Heart left ventricle (tissue), 16 donors: ENCODE results near the gene DPYSL5. TPM values are rescaled to one million over a fixed set of nuclear protein-coding genes. Genes with fewer than 3 reads are reported as not detected.

ENCODE experiments used
- ATAC-seq, 4 donors: fragments of 200-7000 bp; cut with Tn5 transposase; one replicate each; pipeline ENCODE4 v1.9.1; 2020 to 2022; ENCODE audit warnings: moderate library complexity in 4 of 4, mild to moderate bottlenecking in 3 of 4, moderate number of reproducible peaks in 1 of 4
- DNase-seq, 5 donors: peaks; one replicate each; pipeline ENCODE4 v3.0.0-alpha.2; 2020
- H3K27ac ChIP-seq, 12 donors: fragments of 200-600 bp; sonication (generic) in 4 of 12; one replicate each; pipeline versions ENCODE4 v1.5.0 to v1.8.0; 2016 to 2022; ENCODE audit warnings: mild to moderate bottlenecking in 2 of 12
- H3K27me3 ChIP-seq, 9 donors: fragments of 200-600 bp; sonication (generic) in 2 of 9; one replicate each; pipeline versions ENCODE4 v1.5.1 to v1.8.0; 2016 to 2022; ENCODE audit warnings: mild to moderate bottlenecking in 3 of 9
- H3K36me3 ChIP-seq, 9 donors: fragments of 200-600 bp; sonication (generic) in 2 of 9; one replicate each; pipeline versions ENCODE4 v1.5.0 to v1.8.0; 2018 to 2022; ENCODE audit warnings: mild to moderate bottlenecking in 2 of 9
- H3K4me1 ChIP-seq, 12 donors: fragments of 200-600 bp; sonication (generic) in 4 of 12; one replicate each; pipeline versions ENCODE4 v1.5.0 to v1.8.0; 2016 to 2022; ENCODE audit warnings: mild to moderate bottlenecking in 3 of 12
- H3K4me3 ChIP-seq, 12 donors: fragments of 200-600 bp; sonication (generic) in 4 of 12; one replicate each; pipeline versions ENCODE4 v1.5.0 to v1.8.0; 2017 to 2022; ENCODE audit warnings: mild to moderate bottlenecking in 9 of 12, moderate library complexity in 4 of 12
- H3K9me3 ChIP-seq, 12 donors: fragments of 200-600 bp; sonication (generic) in 4 of 12; one replicate each; pipeline versions ENCODE4 v1.5.0 to v1.8.0; 2016 to 2022; ENCODE audit warnings: mild to moderate bottlenecking in 1 of 12
- CTCF ChIP-seq, 12 donors: fragments of 200-600 bp; sonication (generic) in 4 of 12; IDR thresholded peaks; one replicate each; pipeline versions ENCODE4 v1.5.0 to v1.8.0; 2018 to 2022; ENCODE audit warnings: antibody characterized with exemption in 12 of 12, mild to moderate bottlenecking in 5 of 12
- POLR2A ChIP-seq, 2 donors: fragments of 450-650 bp; IDR thresholded peaks; one replicate each; pipeline ENCODE4 v1.6.1; 2017; ENCODE audit warnings: antibody characterized with exemption in 2 of 2, mild to moderate bottlenecking in 2 of 2, moderate library complexity in 2 of 2
- WGBS, 4 donors: extraction: QIAGEN DNeasy Blood & Tissue Kit in 2 of 4; methylation state at CpG; one replicate each; pipeline versions ENCODE4 v1.1.5 to v1.1.7; 2013 to 2018; 5-methylcytosine and 5-hydroxymethylcytosine counted together
- intact Hi-C, 10 donors: fragments of 100-400 bp; cut with DNase I; formaldehyde crosslinking; loops; one replicate each; pipeline versions ENCODE4 v1.11.1 to v1.14.2; 2022
- polyA plus RNA-seq, 2 donors: library from polyadenylated mRNA; stranded (reverse); fragments of 200-250 nt; gene quantifications; one replicate each; pipeline ENCODE4 v1.2.3, GENCODE V29; 2013
- total RNA-seq, 9 donors: library from RNA; depleted of rRNA in 2 of 9; stranded (reverse); fragments of >200 nt in 2 of 9; fragmentation: NEBNext Ultra II Directional in 3 of 9; extraction: Animal tissue kit (Norgen Biotek cat#: 25700) in 3 of 9; gene quantifications; one replicate each; pipeline versions ENCODE4 v1.1.0 to v1.2.4, GENCODE V29; 2016 to 2023
- donor health status: ischemic (EF 13 %, LVEDD 7.1; RV severe dilation, severe dysfunction).
- donor health status: healthy with polysubstance abuse.
- donor health status: DM: no; HTN: yes; CAD: no.
- donor health status: DM: no; HTN: no; CAD: no.
- donor health status: ischemic (EF 25% LVEDD 6.9; RV normal size, moderate dysfunction).
- donor health status: ischemic (EF 25% LVEDD 5.7; RV mildly dilated, moderate dysfunction).
- donor health status: healthy.
- donor health status: DM: yes; HTN: yes; CAD: no.
- donor health status: ischemic (EF 35%, LVEDD 5.7; RV mildly dilated, moderate dysfunction).
- donor health status: nonischemic (EF 11% LVEDD 7.7; RV severe dilation, severe dysfunction).
- donor health status: DM: yes; HTN: yes; CAD: no.
- donor health status: PGD.
- donor health status: ischemic (EF 29% LVEDD 5.4; RV normal size, mild dysfunction).
- donor health status: nonischemic (EF 23%, LVEDD 6.1; RV moderate dilation, normal function).

DPYSL5 gene
- total and polyA plus RNA-seq, 11 donors: 0.06 to 0.13 TPM; not detected in 9

GRCh38 chr2:26957041-26957440 lies 109.1 kb downstream of the DPYSL5 start:
- peaks cover 0 to 7% (median 0%) of the 10 kb centered on the region in 12 donors for H3K4me1 ChIP-seq
- H3K36me3 ChIP-seq: no peaks in the 10 kb centered on the region
- TF ChIP-seq CTCF (IDR thresholded peaks at IDR 0.05) (no peak), POLR2A (IDR thresholded peaks at IDR 0.05) (no peak)
- no peak for DNase-seq
- ATAC-seq: no peak
- H3K27me3 ChIP-seq: peaks cover 0 to 51% (median 7%) of the 10 kb centered on the region in 9 donors
- no peaks in the 10 kb centered on the region for H3K9me3 ChIP-seq
- H3K4me3 ChIP-seq: no peak overlapping the region
- WGBS, 4 donors: 55 to 84% (median 69%) methylated on average over 3 of the region's 3 CpGs
- intact Hi-C loops: loop anchor here in 1 of 10 donors (10.0 kb wide), 1 partner anchor 318 kb away; the partner anchor contains the start of gene DNAJC5G
- no peak overlapping the region for H3K27ac ChIP-seq

- intact Hi-C loops: loop anchor here in 1 of 10 donors (10.0 kb wide), 1 partner anchor 317 kb away; the partner anchor contains the start of gene DNAJC5G
- Histone ChIP-seq H3K9me3 (no peaks in the 10 kb centered on the region), H3K36me3 (no peaks in the 10 kb centered on the region), H3K4me1 (peaks cover 0 to 7% (median 0%) of the 10 kb centered on the region in 12 donors), H3K27me3 (peaks cover 0 to 51% (median 7%) of the 10 kb centered on the region in 9 donors), H3K4me3 (no peak overlapping the region), H3K27ac (no peak overlapping the region)
- TF ChIP-seq CTCF (IDR thresholded peaks at IDR 0.05) (no peak), POLR2A (IDR thresholded peaks at IDR 0.05) (no peak)
- WGBS, 4 donors: 56 to 68% (median 61%) methylated on average over 3 of the region's 3 CpGs
- DNase-seq (no peak), ATAC-seq (no peak)
These were observed 109.6 kb downstream of the DPYSL5 start for GRCh38 chr2:26957534-26957933.

GRCh38 chr2:26959331-26959730 lies 111.4 kb downstream of the DPYSL5 start:
- Histone ChIP-seq H3K36me3 (no peaks in the 10 kb centered on the region), H3K4me1 (peaks cover 0 to 7% (median 0%) of the 10 kb centered on the region in 12 donors), H3K27me3 (peaks cover 0 to 46% (median 7%) of the 10 kb centered on the region in 9 donors), H3K4me3 (no peak overlapping the region), H3K27ac (no peak overlapping the region), H3K9me3 (no peaks in the 10 kb centered on the region)
- no peak for DNase-seq
- intact Hi-C loops: loop anchor here in 1 of 10 donors (10.0 kb wide), 1 partner anchor 315 kb away; the partner anchor contains the start of gene DNAJC5G
- no peak for TF ChIP-seq CTCF (IDR thresholded peaks at IDR 0.05)
- no peak for TF ChIP-seq POLR2A (IDR thresholded peaks at IDR 0.05)
- WGBS, 4 donors: 75 to 89% (median 87%) methylated on average over 2 of the region's 2 CpGs
- peak in 1 of 4 donors; percentile 44 for ATAC-seq

- TF ChIP-seq POLR2A (IDR thresholded peaks at IDR 0.05): no peak
- no peak for TF ChIP-seq CTCF (IDR thresholded peaks at IDR 0.05)
- whole genome bisulfite sequencing, 4 donors: 50 to 80% (median 69%) methylated on average over 3 of the region's 3 CpGs
- no peaks in the 10 kb centered on the region for H3K9me3 ChIP-seq
- DNase-seq (no peak), ATAC-seq (no peak)
- intact Hi-C loops: loop anchor here in 9 of 10 donors (5.0 to 10.0 kb wide), 8 partner anchors 53 to 320 kb away; partner anchors contain the start of genes KHK (in 4 of the 9), TRIM54 (in 3 of the 9) and DNAJC5G (in 1 of the 9)
- H3K4me1 ChIP-seq: peaks cover 0 to 7% (median 0%) of the 10 kb centered on the region in 12 donors
- peaks cover 0 to 8% (median 0%) of the 10 kb centered on the region in 9 donors for H3K27me3 ChIP-seq
- no peaks in the 10 kb centered on the region for H3K36me3 ChIP-seq
- no peak overlapping the region for H3K27ac ChIP-seq
- no peak overlapping the region for H3K4me3 ChIP-seq
These were observed 116.7 kb downstream of the DPYSL5 start for GRCh38 chr2:26964446-26965130.
